PC-3 (cell line): ENCODE measurements around the gene RPL37.

Source experiments
- EZH2phosphoT487 ChIP-seq: fragments of 300-600 bp; sonication (generic); IDR thresholded peaks from 2 replicates; pipeline ENCODE4 v1.6.1; 2018; ENCODE audit warnings: mild to moderate bottlenecking, antibody characterized with exemption, low read length, borderline replicate concordance
- TF ChIP-seq, protein P1 (sequence below): fragments of 300-600 bp; sonication (generic); conservative IDR thresholded peaks from 2 replicates; pipeline ENCODE4 v1.5.1; 2017; ENCODE audit warnings: antibody characterized with exemption, low read depth, mild to moderate bottlenecking, low read length

DNA sequence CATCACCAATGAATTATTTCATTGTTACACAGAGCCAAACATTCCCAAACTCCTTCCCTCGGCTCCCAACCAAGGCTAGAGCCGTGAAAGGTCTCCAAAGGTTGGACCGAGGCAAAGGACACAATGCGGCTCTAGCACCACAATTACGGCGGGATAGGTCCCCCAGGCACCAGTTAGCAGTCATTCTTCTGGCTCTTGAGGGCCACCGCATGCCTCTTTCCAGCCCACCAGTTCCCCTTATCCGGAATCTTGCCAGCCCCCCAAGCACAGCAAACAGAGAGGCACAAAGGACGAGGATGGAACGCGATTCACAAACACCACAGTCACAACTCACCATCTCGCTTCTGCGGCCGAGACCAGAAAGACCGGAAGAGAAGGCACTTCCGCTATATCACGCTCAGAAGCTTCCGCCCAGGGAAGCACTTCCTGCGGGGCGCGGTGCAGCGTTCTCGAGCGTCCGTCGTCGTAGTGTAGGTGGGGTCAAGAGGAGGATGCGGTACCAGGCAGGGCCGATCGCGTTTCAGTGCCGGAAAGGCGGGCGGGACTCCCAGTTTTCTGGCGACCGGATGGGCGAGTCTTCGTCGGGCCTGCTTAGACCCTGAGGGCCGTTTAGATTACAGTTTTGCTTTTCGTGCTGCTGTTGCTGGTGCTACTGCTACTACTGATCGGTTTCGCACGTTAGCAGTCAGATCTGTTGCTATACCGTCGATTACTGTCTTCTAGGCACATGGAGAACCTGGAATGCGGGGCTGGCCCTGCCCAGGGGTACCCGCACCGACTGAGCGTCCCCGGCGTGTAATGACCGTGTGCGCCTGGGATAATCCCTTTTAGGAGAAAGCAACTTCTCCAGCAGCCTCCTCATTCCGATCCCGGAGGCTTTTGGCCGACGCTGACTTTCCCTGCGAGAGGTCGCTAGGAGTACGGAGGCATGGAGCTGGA lies at the start of gene RPL37:
- TF ChIP-seq, protein P1, sequence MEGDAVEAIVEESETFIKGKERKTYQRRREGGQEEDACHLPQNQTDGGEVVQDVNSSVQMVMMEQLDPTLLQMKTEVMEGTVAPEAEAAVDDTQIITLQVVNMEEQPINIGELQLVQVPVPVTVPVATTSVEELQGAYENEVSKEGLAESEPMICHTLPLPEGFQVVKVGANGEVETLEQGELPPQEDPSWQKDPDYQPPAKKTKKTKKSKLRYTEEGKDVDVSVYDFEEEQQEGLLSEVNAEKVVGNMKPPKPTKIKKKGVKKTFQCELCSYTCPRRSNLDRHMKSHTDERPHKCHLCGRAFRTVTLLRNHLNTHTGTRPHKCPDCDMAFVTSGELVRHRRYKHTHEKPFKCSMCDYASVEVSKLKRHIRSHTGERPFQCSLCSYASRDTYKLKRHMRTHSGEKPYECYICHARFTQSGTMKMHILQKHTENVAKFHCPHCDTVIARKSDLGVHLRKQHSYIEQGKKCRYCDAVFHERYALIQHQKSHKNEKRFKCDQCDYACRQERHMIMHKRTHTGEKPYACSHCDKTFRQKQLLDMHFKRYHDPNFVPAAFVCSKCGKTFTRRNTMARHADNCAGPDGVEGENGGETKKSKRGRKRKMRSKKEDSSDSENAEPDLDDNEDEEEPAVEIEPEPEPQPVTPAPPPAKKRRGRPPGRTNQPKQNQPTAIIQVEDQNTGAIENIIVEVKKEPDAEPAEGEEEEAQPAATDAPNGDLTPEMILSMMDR, result no peak
- no peak for TF ChIP-seq EZH2phosphoT487
